ENCODE measurements around the gene CDCA7L.

CDCA7L gene

DNA sequence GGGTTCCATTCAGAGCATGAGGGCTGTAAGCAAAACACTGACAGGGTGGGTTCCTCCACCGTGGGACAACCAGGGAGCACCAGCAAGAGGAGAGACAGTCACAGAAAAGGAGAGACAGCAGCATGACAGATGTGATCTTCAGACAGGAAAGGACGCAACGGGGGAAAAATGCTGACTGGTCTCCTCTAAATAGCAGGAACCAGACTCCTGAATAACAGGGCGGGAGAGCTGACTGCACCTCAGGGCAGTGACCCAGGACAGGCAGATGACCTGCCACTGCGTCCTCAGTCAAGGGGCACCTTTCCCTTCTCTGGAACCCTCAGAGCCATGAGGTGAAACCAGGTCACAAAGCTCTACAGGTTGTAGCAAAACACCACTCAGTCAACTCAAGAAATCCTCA is 37.0 kb downstream of the CDCA7L start:
- no peak overlapping the region for H3K4me3 Mint-ChIP-seq
- H3K27ac Mint-ChIP-seq, result no peak overlapping the region
- no peaks in the 10 kb centered on the region for H3K9me3 Mint-ChIP-seq
- H3K36me3 Mint-ChIP-seq (ENCODE audit: low read depth), result peaks cover 77% of the 10 kb centered on the region
- no peaks in the 10 kb centered on the region for H3K27me3 Mint-ChIP-seq (ENCODE audit: low read depth)
- H3K4me1 Mint-ChIP-seq, result peaks cover 13% of the 10 kb centered on the region
- TF ChIP-seq, protein P1, sequence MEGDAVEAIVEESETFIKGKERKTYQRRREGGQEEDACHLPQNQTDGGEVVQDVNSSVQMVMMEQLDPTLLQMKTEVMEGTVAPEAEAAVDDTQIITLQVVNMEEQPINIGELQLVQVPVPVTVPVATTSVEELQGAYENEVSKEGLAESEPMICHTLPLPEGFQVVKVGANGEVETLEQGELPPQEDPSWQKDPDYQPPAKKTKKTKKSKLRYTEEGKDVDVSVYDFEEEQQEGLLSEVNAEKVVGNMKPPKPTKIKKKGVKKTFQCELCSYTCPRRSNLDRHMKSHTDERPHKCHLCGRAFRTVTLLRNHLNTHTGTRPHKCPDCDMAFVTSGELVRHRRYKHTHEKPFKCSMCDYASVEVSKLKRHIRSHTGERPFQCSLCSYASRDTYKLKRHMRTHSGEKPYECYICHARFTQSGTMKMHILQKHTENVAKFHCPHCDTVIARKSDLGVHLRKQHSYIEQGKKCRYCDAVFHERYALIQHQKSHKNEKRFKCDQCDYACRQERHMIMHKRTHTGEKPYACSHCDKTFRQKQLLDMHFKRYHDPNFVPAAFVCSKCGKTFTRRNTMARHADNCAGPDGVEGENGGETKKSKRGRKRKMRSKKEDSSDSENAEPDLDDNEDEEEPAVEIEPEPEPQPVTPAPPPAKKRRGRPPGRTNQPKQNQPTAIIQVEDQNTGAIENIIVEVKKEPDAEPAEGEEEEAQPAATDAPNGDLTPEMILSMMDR (IDR thresholded peaks at IDR 0.05; ENCODE audit: unreplicated experiment in 3 of 3), result no peak

DNA sequence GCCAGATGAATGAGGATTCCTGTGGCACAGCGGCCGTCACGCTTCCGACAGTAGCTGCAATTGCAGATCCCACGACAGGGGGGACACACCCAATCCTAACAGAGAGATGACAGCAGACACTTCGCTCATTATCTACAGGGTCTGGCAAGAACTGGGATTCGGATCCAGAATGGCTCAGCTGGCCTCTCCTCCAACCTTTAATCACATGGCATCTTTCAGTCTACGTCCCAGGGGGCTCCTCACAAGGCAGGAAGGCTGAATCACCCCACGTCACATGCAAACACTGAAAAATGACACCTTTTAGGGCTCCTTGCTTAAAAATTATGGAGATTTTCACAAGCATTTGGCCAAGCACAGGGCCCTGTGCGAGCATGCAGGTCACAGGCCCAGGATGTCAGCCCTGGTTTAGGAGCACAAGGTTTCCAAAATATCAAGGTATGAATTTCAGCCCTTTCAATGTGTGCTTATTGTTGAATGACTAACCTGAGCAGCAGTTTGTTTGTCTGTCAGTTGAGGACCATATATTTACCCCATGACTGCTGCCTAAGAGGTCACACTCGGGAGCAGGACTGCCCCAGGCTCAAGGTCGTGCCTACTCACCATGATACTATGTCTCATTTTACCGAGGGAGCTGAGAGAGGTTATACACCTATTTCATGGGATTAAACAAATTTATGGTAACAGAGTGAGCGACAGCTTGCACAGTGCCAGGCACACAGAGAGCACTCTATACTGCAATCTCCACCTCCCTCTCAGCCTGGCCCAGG is 42.5 kb downstream of the CDCA7L start:
- Mint-ChIP-seq H3K27me3 (ENCODE audit: low read depth) (no peaks in the 10 kb centered on the region), H3K4me3 (no peak overlapping the region), H3K27ac (no peak overlapping the region), H3K36me3 (ENCODE audit: low read depth) (peaks cover 93% of the 10 kb centered on the region), H3K4me1 (no peaks in the 10 kb centered on the region), H3K9me3 (no peaks in the 10 kb centered on the region)
- TF ChIP-seq, protein P1 (IDR thresholded peaks at IDR 0.05; ENCODE audit: unreplicated experiment in 3 of 3), result no peak

DNA sequence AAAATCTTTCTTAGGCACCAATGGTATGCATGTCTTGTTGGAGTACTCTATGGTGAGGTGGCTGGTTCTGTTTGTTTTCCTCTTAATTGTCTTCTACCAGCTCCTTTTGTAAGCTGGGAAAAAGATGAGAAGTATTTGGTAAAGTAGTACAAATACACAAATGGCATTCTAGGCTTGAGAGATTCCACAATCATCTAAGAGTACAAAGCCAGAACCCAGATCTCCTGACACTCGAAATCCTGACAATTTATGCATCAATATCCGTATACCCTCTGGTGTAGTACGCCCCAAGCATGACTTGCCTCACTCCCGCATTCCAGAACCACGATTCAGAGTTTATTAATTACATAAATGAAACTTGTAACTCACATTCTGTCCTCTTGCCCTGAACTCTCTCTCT is 43.5 kb downstream of the CDCA7L start:
- Mint-ChIP-seq H3K36me3 (ENCODE audit: low read depth) (peaks cover 90% of the 10 kb centered on the region), H3K9me3 (peaks cover under 1% of the 10 kb centered on the region), H3K27ac (no peak overlapping the region), H3K4me1 (no peaks in the 10 kb centered on the region), H3K27me3 (ENCODE audit: low read depth) (no peaks in the 10 kb centered on the region), H3K4me3 (no peak overlapping the region)
- TF ChIP-seq, protein P1 (IDR thresholded peaks at IDR 0.05; ENCODE audit: unreplicated experiment in 3 of 3), result no peak

DNA sequence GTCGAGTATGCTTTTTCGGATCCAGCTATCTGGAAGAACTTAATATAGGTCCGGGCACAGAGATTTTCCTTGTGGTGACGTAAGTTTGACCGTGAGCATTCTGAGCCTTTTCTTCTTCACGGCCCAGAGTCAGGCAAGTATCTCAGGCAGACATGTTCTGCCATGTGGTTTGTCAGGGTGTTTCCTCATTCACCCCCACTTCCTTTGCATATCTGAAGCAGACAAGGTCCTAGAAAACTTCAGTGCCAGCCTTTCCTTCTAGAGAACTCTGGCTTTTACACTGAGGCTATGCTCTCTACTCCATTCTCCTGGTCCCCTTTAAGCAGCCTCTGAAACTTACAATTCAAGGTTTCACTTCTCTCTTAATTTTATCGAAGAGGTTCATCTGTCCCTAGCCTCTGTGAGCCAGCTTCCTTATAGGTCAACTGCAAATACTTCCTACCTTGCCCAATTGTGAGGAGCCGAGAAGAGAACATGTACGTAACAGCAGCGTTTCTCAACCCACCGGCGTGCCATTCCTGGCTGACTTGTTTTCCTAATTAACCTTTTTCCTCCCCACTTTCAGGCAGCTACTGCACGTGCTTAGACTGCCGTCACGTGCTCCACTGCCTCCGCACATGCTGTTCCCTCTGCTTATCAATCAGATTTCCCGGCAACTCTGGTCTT is 47.3 kb downstream of the CDCA7L start:
- H3K27ac Mint-ChIP-seq, result no peak overlapping the region
- H3K36me3 Mint-ChIP-seq (ENCODE audit: low read depth), result peaks cover 58% of the 10 kb centered on the region
- TF ChIP-seq, protein P1 (IDR thresholded peaks at IDR 0.05; ENCODE audit: unreplicated experiment in 3 of 3), result no peak
- peaks cover 5% of the 10 kb centered on the region for H3K27me3 Mint-ChIP-seq (ENCODE audit: low read depth)
- H3K4me1 Mint-ChIP-seq, result no peaks in the 10 kb centered on the region
- H3K4me3 Mint-ChIP-seq, result no peak overlapping the region
- H3K9me3 Mint-ChIP-seq, result peaks cover 2% of the 10 kb centered on the region

DNA sequence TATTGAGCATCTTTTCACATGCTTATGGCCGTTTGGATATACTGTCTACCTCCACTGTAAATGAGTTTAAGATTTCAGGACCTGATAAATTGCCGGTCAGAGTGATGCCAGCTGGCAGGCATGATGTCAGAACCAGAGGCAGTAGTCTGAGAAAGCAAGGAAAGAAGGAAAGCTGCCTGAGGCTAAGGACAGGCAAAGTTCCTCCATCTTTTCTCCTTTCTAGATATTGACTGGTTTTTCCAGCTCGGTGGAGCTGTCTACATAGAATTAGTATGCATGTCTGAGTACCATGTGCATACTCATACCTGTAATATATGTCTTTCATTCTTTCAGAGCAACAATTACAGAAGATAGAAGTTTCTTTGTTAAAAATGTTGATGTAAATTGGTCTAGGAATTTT is 52.3 kb downstream of the CDCA7L start:
- H3K4me3 Mint-ChIP-seq, result no peak overlapping the region
- peaks cover 8% of the 10 kb centered on the region for H3K27me3 Mint-ChIP-seq (ENCODE audit: low read depth)
- H3K27ac Mint-ChIP-seq, result no peak overlapping the region
- no peaks in the 10 kb centered on the region for H3K4me1 Mint-ChIP-seq
- peaks cover 2% of the 10 kb centered on the region for H3K9me3 Mint-ChIP-seq
- TF ChIP-seq, protein P1 (IDR thresholded peaks at IDR 0.05; ENCODE audit: unreplicated experiment in 3 of 3), result no peak
- peaks cover 9% of the 10 kb centered on the region for H3K36me3 Mint-ChIP-seq (ENCODE audit: low read depth)

Measured in nephron (organoid).